GM21390 (cell line): ENCODE measurements around the gene ASB16.

Experiments used
- ATAC-seq: cut with Tn5 transposase; IDR thresholded peaks from one replicate; pipeline ENCODE4 v1.9.1; 2021; ENCODE audit not compliant: unreplicated experiment

Gene ASB16

GRCh38 chr17:44221084-44221861 lies 50.8 kb downstream of the ASB16 start:
- no peak for ATAC-seq

DNA sequence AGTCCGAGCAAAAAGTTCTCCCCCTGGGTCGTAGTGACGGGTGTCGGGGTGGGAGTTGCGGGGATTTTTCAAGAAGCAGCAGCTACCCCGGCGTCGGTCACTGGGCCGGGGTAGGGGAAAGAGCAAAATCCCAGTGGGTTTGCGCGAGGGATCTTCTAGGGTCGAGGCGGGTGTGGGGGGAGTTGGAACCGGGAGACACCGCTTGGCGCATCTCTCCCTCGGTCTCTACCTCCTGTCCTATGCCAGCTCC lies 51.3 kb downstream of the ASB16 start:
- no peak for ATAC-seq

- ATAC-seq, result no peak
These were observed 51.8 kb downstream of the ASB16 start for GRCh38 chr17:44222112-44222869.

- ATAC-seq, result no peak
These were observed 53.1 kb downstream of the ASB16 start for GRCh38 chr17:44223541-44224071.
